GM23248 (cell line): ENCODE measurements around the gene CTNNAL1. TPM values are rescaled to one million over a fixed set of nuclear protein-coding genes. Genes with fewer than 3 reads are reported as not detected.

Experiments
- DNase-seq: peaks from one replicate; pipeline ENCODE4 v3.0.0-alpha.2; 2015
- H2AFZ ChIP-seq: fragments of 200-600 bp; sonication (generic); 2 replicates; pipeline ENCODE4 v1.6.1; 2016; ENCODE audit warnings: antibody characterized with exemption
- H3F3A ChIP-seq: fragments of 200-600 bp; sonication (generic); 2 replicates; pipeline ENCODE4 v1.6.1; 2016; ENCODE audit warnings: mild to moderate bottlenecking, antibody characterized with exemption, mixed run types; ENCODE audit not compliant: insufficient read depth
- H3K27ac ChIP-seq: fragments of 200-600 bp; sonication (generic); 2 replicates; pipeline ENCODE4 v1.5.1; 2016; ENCODE audit warnings: mild to moderate bottlenecking
- H3K27me3 ChIP-seq: fragments of 200-600 bp; sonication (generic); replicated peaks from 2 replicates; pipeline ENCODE4 v1.6.1; 2016; ENCODE audit warnings: mild to moderate bottlenecking; ENCODE audit not compliant: insufficient read depth
- H3K36me3 ChIP-seq: fragments of 200-600 bp; sonication (generic); 2 replicates; pipeline ENCODE4 v1.6.1; 2016; ENCODE audit warnings: low read depth, mild to moderate bottlenecking
- H3K4me1 ChIP-seq: fragments of 200-600 bp; sonication (generic); 2 replicates; pipeline ENCODE4 v1.6.1; 2016; ENCODE audit warnings: mild to moderate bottlenecking; ENCODE audit not compliant: insufficient read depth
- H3K4me2 ChIP-seq: fragments of 200-600 bp; sonication (generic); one replicate; pipeline ENCODE4 v1.6.1; 2016; ENCODE audit warnings: mild to moderate bottlenecking; ENCODE audit not compliant: unreplicated experiment
- H3K4me3 ChIP-seq: fragments of 200-600 bp; sonication (generic); 2 replicates; pipeline ENCODE4 v1.5.1; 2016; ENCODE audit warnings: mild to moderate bottlenecking
- H3K79me2 ChIP-seq: fragments of 200-600 bp; sonication (generic); 2 replicates; pipeline ENCODE4 v1.6.1; 2016; ENCODE audit warnings: mild to moderate bottlenecking; ENCODE audit not compliant: insufficient read depth
- H3K9ac ChIP-seq: fragments of 200-600 bp; sonication (generic); 2 replicates; pipeline ENCODE4 v1.6.1; 2016; ENCODE audit warnings: mild to moderate bottlenecking
- H3K9me2 ChIP-seq: fragments of 200-600 bp; sonication (generic); 2 replicates; pipeline ENCODE4 v1.6.1; 2016; ENCODE audit warnings: mixed run types, mild to moderate bottlenecking, moderate library complexity; ENCODE audit not compliant: insufficient read depth
- H3K9me3 ChIP-seq: fragments of 200-600 bp; sonication (generic); one replicate; pipeline ENCODE4 v1.6.1; 2017; ENCODE audit warnings: low read depth
- H4K20me1 ChIP-seq: fragments of 200-600 bp; sonication (generic); 2 replicates; pipeline ENCODE4 v1.6.0; 2016; ENCODE audit not compliant: insufficient read depth
- EZH2 ChIP-seq: fragments of 200-600 bp; sonication (generic); IDR thresholded peaks from 2 replicates; pipeline ENCODE4 v1.6.1; 2018; ENCODE audit warnings: antibody characterized with exemption, mild to moderate bottlenecking; ENCODE audit not compliant: insufficient read depth, poor library complexity, severe bottlenecking
- EZH2phosphoT487 ChIP-seq: fragments of 200-600 bp; sonication (generic); IDR thresholded peaks from 2 replicates; pipeline ENCODE4 v1.6.1; 2018; ENCODE audit warnings: antibody characterized with exemption, moderate library complexity, mild to moderate bottlenecking, low read depth; ENCODE audit not compliant: insufficient read depth
- WGBS, 2 experiments: methylation state at CpG; one replicate each; pipeline ENCODE4 v1.1.6; 2015 to 2017; ENCODE audit warnings: low lambda C conversion rate in 2 of 2, low coverage in 1 of 2; ENCODE audit errors: missing lambda C conversion rate in 2 of 2; 5-methylcytosine and 5-hydroxymethylcytosine counted together
- in situ Hi-C: fragments of 300-500 bp; cut with MboI; formaldehyde crosslinking; loops from 2 replicates; pipeline ENCODE4 v1.15.0; 2020
- polyA plus RNA-seq: library from polyadenylated mRNA; unstranded; fragments of >200 nt; fragmentation: Nextera tagmentation; extraction: Ambion mirVana; gene quantifications from 2 replicates; pipeline ENCODE4 v1.2.1, GENCODE V29; 2016
- total RNA-seq: library from RNA; depleted of rRNA; stranded (reverse); fragments of >200 nt; shearing (Covaris generic); gene quantifications from 2 replicates; pipeline ENCODE4 v1.2.3, GENCODE V29; 2014

The CTNNAL1 gene
- total and polyA plus RNA-seq, 2 experiments from 2014 or later: 97.9 to 119 TPM

DNA sequence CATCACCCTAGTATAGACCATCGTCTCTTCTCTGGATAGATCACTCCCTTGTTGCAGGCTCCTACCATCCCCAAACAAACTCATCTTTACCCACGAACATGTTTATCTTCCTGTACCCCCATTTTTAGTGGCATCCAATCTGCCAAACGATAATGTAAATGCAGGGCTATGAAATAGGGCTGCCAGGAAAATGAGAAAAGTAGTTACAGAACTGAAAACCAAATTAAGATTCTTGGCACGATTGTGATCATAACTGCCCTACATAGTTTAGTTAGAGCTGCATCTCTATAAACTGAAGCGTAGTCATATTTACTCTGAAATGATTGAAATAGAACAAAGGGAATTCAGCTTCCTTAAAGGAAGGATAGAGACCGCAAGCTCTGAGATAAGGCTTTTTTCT, 53.0 kb downstream of the CTNNAL1 start:
- Histone ChIP-seq H3K27ac (no peak overlapping the region), H3K4me1 (peaks cover 15% of the 10 kb centered on the region), H3K4me3 (no peak overlapping the region), H3K9me2 (no peaks in the 10 kb centered on the region), H3F3A (no peaks in the 10 kb centered on the region), H3K79me2 (no peaks in the 10 kb centered on the region), H4K20me1 (no peaks in the 10 kb centered on the region), H3K9ac (no peak overlapping the region), H3K36me3 (peaks cover 2% of the 10 kb centered on the region; the same call in 1 of the 2 replicates), H2AFZ (no peak overlapping the region), H3K4me2 (no peak overlapping the region), H3K9me3 (no peaks in the 10 kb centered on the region), H3K27me3 (no peaks in the 10 kb centered on the region)
- 78 to 81% methylated on average over 6 of the region's 6 CpGs for WGBS, 2 experiments
- no peak for DNase-seq
- TF ChIP-seq EZH2 (no peak), EZH2phosphoT487 (no peak)
- in situ Hi-C loops: no loop called here

DNA sequence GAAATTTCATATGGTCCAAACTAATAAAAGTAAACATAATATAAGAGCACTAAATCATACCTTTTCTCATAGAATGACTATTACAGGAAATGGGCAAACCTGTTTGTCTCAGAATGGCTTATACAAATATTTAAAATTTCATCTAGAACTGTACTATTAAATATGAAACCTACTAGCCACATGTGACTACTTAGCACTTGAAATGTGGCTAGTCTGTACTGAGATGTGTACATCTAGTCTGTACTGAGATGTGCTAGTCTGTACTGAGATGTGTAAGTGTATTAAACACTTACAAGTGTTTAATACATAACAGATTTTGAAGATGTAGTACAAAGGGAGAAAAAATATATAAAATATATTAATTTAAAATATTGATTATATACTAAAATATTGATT, 56.7 kb downstream of the CTNNAL1 start:
- no peaks in the 10 kb centered on the region for H3K9me3 ChIP-seq
- in situ Hi-C loops: no loop called here
- 0 out of 2 replicates have a peak, but pooled peaks cover 6% of the 10 kb centered on the region for H3F3A ChIP-seq
- no peak for TF ChIP-seq EZH2phosphoT487
- TF ChIP-seq EZH2: no peak
- no peaks in the 10 kb centered on the region for H3K27me3 ChIP-seq
- H2AFZ ChIP-seq: no peak overlapping the region
- H3K9me2 ChIP-seq: no peaks in the 10 kb centered on the region
- H3K9ac ChIP-seq: no peak overlapping the region
- H3K4me2 ChIP-seq: no peak overlapping the region
- no peak for DNase-seq
- H3K79me2 ChIP-seq: no peaks in the 10 kb centered on the region
- H3K4me1 ChIP-seq: no peaks in the 10 kb centered on the region
- H3K36me3 ChIP-seq: 0 out of 2 replicates have a peak, but pooled peaks cover 6% of the 10 kb centered on the region
- no peaks in the 10 kb centered on the region for H4K20me1 ChIP-seq
- no peak overlapping the region for H3K27ac ChIP-seq
- no peak overlapping the region for H3K4me3 ChIP-seq

DNA sequence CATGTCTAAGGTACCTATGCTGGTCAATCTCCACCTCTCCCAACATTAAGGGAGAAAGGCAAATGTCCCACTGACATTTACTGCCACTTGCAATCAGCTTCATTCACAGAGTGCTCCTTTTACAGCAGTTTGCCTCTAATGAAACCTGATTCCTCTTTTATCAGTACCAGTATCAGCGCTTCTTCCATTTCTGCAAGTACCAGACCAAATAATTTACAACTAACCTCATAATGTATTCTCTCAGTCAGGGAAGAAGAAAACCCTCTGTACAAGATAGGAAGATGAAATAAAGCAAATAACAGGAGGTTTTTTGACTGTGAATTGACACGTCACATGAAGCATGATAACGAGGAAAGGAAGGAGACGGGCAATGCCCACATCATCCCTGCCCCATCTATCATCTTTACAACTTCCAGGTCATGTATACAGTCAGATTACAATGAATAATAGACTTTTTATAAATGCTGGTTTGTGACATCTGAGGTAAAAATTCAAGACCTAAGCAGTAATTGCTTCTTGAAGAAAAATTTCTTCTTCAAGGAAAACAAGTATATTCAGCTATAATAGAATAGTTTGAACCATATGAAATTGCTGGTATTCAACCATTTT, 57.2 kb downstream of the CTNNAL1 start:
- in situ Hi-C loops: no loop called here
- Histone ChIP-seq H3K4me3 (no peak overlapping the region), H3K9me2 (no peaks in the 10 kb centered on the region), H3K9ac (no peak overlapping the region), H3K9me3 (no peaks in the 10 kb centered on the region), H3K27me3 (no peaks in the 10 kb centered on the region), H3K79me2 (no peaks in the 10 kb centered on the region), H3K27ac (no peak overlapping the region), H3F3A (0 out of 2 replicates have a peak, but pooled peaks cover 6% of the 10 kb centered on the region), H3K4me2 (no peak overlapping the region), H2AFZ (no peak overlapping the region), H3K4me1 (no peaks in the 10 kb centered on the region), H4K20me1 (no peaks in the 10 kb centered on the region), H3K36me3 (0 out of 2 replicates have a peak, but pooled peaks cover 6% of the 10 kb centered on the region)
- no peak for DNase-seq
- TF ChIP-seq EZH2 (no peak), EZH2phosphoT487 (no peak)
- WGBS, 2 experiments: 92 to 98% methylated on average over 4 of the region's 4 CpGs

DNA sequence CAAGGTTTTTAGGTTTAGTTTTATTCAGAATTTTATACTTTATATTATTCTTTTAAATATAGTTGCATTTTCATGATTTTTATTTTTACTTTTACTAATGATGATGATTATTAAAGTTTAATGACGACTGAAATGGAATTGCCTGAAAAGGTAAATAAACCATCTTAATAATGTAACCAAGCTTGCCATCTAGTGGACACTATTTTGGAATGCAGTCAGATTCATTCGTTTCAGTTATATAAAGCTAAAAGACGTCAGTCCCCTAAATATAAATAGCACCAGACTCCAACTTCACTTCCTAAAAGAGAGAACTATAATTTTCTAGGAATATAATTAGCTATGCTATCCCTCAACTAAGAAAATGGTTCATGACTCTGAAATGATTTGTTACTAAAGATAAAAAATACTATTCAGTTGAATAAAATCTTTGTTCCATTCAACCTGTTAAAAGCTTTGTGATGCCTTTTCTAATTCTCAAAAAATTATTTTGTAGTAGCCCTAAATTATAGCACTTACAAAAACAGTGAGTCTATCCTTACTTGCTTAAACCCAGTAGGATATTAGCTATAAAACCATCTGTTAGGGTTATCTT, 59.2 kb downstream of the CTNNAL1 start:
- no peaks in the 10 kb centered on the region for H3K9me3 ChIP-seq
- H3K36me3 ChIP-seq: 0 out of 2 replicates have a peak, but pooled peaks cover 6% of the 10 kb centered on the region
- no peak overlapping the region for H3K27ac ChIP-seq
- H3K4me3 ChIP-seq: no peak overlapping the region
- WGBS, 2 experiments: 6 to 9% methylated on average over 3 of the region's 3 CpGs
- H3K4me1 ChIP-seq: no peaks in the 10 kb centered on the region
- H4K20me1 ChIP-seq: no peaks in the 10 kb centered on the region
- H3K9ac ChIP-seq: no peak overlapping the region
- no peak overlapping the region for H3K4me2 ChIP-seq
- TF ChIP-seq EZH2 (no peak), EZH2phosphoT487 (no peak)
- DNase-seq: peak; percentile 68
- in situ Hi-C loops: no loop called here
- H3K9me2 ChIP-seq: no peaks in the 10 kb centered on the region
- no peaks in the 10 kb centered on the region for H3K27me3 ChIP-seq
- 0 out of 2 replicates have a peak, but pooled peaks cover 6% of the 10 kb centered on the region for H3F3A ChIP-seq
- H2AFZ ChIP-seq: no peak overlapping the region
- H3K79me2 ChIP-seq: no peaks in the 10 kb centered on the region
